SK-N-SH treated with all-trans-retinoic acid at 6 μM for 48 hours (cell line): ENCODE data around the gene FAM181B.

Experiments
- RARB ChIP-seq: fragments of 250-450 bp; sonication (Bioruptor Pico); IDR thresholded peaks from 2 replicates; pipeline ENCODE4 v1.8.0; 2021; ENCODE audit warnings: mild to moderate bottlenecking, moderate library complexity
- SNAI2 ChIP-seq: fragments of 250-450 bp; sonication (Bioruptor Pico); IDR thresholded peaks from 2 replicates; pipeline ENCODE4 v1.5.0; 2020; ENCODE audit warnings: mild to moderate bottlenecking, moderate library complexity
- TF ChIP-seq, protein P1 (sequence below): fragments of 250-450 bp; sonication (Bioruptor Pico); IDR thresholded peaks from 2 replicates; pipeline ENCODE4 v1.8.0; 2020; ENCODE audit warnings: mild to moderate bottlenecking, moderate library complexity, borderline replicate concordance
- TF ChIP-seq, protein P2 (sequence below): fragments of 250-450 bp; sonication (Bioruptor Pico); IDR thresholded peaks from 2 replicates; pipeline ENCODE4 v1.5.1; 2021; ENCODE audit warnings: mild to moderate bottlenecking, moderate library complexity

DNA sequence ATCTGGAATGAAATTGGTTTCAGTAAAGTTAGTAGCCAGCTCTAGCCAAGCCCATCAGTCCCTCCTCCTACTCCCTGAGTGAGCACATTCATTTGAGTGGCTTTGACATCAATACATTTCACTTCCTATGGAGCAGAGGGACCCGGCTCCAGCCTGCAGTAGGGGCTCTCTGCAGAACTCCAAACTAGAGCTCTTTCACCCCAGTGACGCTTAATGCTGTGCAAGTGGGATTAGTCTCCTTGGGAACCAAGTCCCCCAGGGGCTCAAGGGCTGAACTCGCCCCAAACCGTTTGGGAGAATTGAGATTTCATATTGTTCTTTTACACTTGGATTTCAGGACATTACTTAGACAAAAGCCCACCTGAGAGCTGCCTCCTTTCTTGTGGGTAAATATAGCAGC, 4.4 kb upstream of the FAM181B start:
- TF ChIP-seq, protein P1, sequence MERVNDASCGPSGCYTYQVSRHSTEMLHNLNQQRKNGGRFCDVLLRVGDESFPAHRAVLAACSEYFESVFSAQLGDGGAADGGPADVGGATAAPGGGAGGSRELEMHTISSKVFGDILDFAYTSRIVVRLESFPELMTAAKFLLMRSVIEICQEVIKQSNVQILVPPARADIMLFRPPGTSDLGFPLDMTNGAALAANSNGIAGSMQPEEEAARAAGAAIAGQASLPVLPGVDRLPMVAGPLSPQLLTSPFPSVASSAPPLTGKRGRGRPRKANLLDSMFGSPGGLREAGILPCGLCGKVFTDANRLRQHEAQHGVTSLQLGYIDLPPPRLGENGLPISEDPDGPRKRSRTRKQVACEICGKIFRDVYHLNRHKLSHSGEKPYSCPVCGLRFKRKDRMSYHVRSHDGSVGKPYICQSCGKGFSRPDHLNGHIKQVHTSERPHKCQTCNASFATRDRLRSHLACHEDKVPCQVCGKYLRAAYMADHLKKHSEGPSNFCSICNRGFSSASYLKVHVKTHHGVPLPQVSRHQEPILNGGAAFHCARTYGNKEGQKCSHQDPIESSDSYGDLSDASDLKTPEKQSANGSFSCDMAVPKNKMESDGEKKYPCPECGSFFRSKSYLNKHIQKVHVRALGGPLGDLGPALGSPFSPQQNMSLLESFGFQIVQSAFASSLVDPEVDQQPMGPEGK (CRISPR knock-in tag): no peak
- TF ChIP-seq SNAI2 (CRISPR knock-in tag) (no peak), RARB (CRISPR knock-in tag) (no peak)
- TF ChIP-seq, protein P2, sequence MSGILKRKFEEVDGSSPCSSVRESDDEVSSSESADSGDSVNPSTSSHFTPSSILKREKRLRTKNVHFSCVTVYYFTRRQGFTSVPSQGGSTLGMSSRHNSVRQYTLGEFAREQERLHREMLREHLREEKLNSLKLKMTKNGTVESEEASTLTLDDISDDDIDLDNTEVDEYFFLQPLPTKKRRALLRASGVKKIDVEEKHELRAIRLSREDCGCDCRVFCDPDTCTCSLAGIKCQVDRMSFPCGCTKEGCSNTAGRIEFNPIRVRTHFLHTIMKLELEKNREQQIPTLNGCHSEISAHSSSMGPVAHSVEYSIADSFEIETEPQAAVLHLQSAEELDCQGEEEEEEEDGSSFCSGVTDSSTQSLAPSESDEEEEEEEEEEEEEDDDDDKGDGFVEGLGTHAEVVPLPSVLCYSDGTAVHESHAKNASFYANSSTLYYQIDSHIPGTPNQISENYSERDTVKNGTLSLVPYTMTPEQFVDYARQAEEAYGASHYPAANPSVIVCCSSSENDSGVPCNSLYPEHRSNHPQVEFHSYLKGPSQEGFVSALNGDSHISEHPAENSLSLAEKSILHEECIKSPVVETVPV: no peak
